ENCODE measurements around the gene ZSCAN10. TPM values are rescaled to one million over a fixed set of nuclear protein-coding genes. Genes with fewer than 3 reads are reported as not detected.

The ZSCAN10 gene
- total RNA-seq, 1 experiment from 2014 or later = 0.76 TPM

DNA sequence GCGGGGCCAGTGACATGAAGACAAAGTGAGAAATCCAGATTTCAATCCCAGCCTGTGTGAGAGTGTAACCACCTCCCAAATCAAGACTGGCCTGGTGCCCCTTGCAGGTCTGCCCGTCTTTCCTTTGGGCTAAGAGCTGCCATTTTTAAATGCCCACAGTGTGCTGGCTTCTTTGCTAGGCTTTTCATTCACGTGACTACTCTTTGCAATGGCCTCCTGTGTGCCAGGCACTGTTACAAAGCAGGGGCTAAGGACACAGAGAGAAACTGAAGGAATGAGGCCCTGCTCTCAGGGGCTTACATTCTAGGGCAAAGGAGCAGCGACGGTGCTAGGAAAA is 269 bp upstream of the ZSCAN10 start:
- H3K4me1 ChIP-seq (ENCODE audit: control insufficient read depth in 1 of 2, insufficient read depth in 2 of 2, low read length in 2 of 2) = peaks cover 16 to 28% of the 10 kb centered on the region in 2 experiments
- no TSS peak for BruUV-seq (replicated peaks)

More for the DNA sequence above, 269 bp upstream of the ZSCAN10 start:
- ChIA-PET CTCF (interaction anchor here (3.0 kb wide), 1 partner anchor 30 kb away, joined by 8 read pairs; no protein-coding TSS in a partner anchor), POLR2A (no interaction called here), RAD21 (ENCODE audit: low non-redundant PET in 1 of 2, low total read pairs in 2 of 2, uncharacterized antibody in 2 of 2, unreplicated experiment in 2 of 2) (no interaction called here)
- peak overlapping the region; percentile 67; the same call in 1 of the 2 replicates for H3K4me2 ChIP-seq (ENCODE audit: low read length)
- H3K79me2 ChIP-seq (ENCODE audit: insufficient read depth, low read length) = no peaks in the 10 kb centered on the region
- TF ChIP-seq SIN3A (IDR thresholded peaks at IDR 0.05; ENCODE audit: low read depth) (no peak), EZH2phosphoT487 (IDR thresholded peaks at IDR 0.05; ENCODE audit: borderline replicate concordance) (no peak), POLR2A (IDR thresholded peaks at IDR 0.05; ENCODE audit: borderline replicate concordance, extremely low read depth, insufficient read depth, insufficient read length) (no peak), ZNF274 (IDR thresholded peaks at IDR 0.05; ENCODE audit: low read depth, low read length) (no peak), EGR1 (IDR thresholded peaks at IDR 0.05; ENCODE audit: low read depth) (no peak), FOSL1 (IDR thresholded peaks at IDR 0.05; ENCODE audit: low read depth) (no peak), REST (IDR thresholded peaks at IDR 0.05; ENCODE audit: low read depth) (no peak), CTCF (IDR thresholded peaks at IDR 0.05 in 2 of 3, conservative IDR thresholded peaks at IDR 0.05 in 1 of 3; ENCODE audit: borderline replicate concordance in 1 of 3, insufficient read depth in 1 of 3, low read depth in 2 of 3, low read length in 2 of 3) (no peak), JUND (IDR thresholded peaks at IDR 0.05) (no peak), RAD21 (IDR thresholded peaks at IDR 0.05; ENCODE audit: low read depth) (no peak), SRF (IDR thresholded peaks at IDR 0.05; ENCODE audit: low read depth) (no peak), POLR2AphosphoS5 (IDR thresholded peaks at IDR 0.05; ENCODE audit: low read depth, low read length) (no peak), ZBTB33 (IDR thresholded peaks at IDR 0.05; ENCODE audit: extremely low read depth, insufficient replicate concordance, low read length) (no peak), MAX (IDR thresholded peaks at IDR 0.05) (no peak), EZH2 (IDR thresholded peaks at IDR 0.05) (no peak), ZFX (IDR thresholded peaks at IDR 0.05) (no peak)
- H3K9me2 ChIP-seq (ENCODE audit: insufficient read depth) = no peaks in the 10 kb centered on the region
- H3K4me3 ChIP-seq (replicated peaks in 1 of 2; ENCODE audit: low read depth in 1 of 2, low read length in 2 of 2) = no peak overlapping the region
- H3K9ac ChIP-seq (ENCODE audit: low read length) = no peak overlapping the region
- no peaks in the 10 kb centered on the region for H3K27me3 ChIP-seq (ENCODE audit: insufficient read depth, low read length)
- H3K36me3 ChIP-seq (ENCODE audit: control insufficient read depth in 1 of 2, insufficient read depth in 2 of 2, low read length in 2 of 2) = no peaks in the 10 kb centered on the region
- H3K9me3 ChIP-seq (ENCODE audit: control insufficient read depth in 1 of 2, insufficient read depth in 1 of 2, low read depth in 1 of 2, low read length in 2 of 2) = no peaks in the 10 kb centered on the region
- no peak for ATAC-seq
- DNase-seq (ENCODE audit: low read depth, low spot score) = no peak
- H4K20me1 ChIP-seq (ENCODE audit: insufficient read depth) = no peaks in the 10 kb centered on the region
- no peak overlapping the region for H2AFZ ChIP-seq (ENCODE audit: low read depth, low read length, poor library complexity, severe bottlenecking)
- intact Hi-C loops (cut with micrococcal nuclease) = no loop called here
- no peak overlapping the region for H3K27ac ChIP-seq (ENCODE audit: low read depth, low read length)

All from HCT116 (cell line).